ENCODE data around the gene OR5T1.

The OR5T1 gene

GRCh38 chr11:56273854-56274253 lies at the start of gene OR5T1:
Gene OR5T1, plus strand, starts transcription at chr11:56274154. Its CDS starts 1,485 bp downstream, at chr11:56275639.
- H3K9me3 Mint-ChIP-seq = peaks cover 36% of the 10 kb centered on the region
- no peaks in the 10 kb centered on the region for H3K4me1 Mint-ChIP-seq (ENCODE audit: low read depth)
- H3K27me3 Mint-ChIP-seq = no peaks in the 10 kb centered on the region
- no peak within 1 kb of the TSS for H3K4me3 Mint-ChIP-seq
- H3K27ac Mint-ChIP-seq = no peak within 1 kb of the TSS
- no peaks in the 10 kb centered on the region for H3K36me3 Mint-ChIP-seq (ENCODE audit: low read depth)
- intact Hi-C loops (cut with micrococcal nuclease) = no loop called here

- H3K9me3 Mint-ChIP-seq = peaks cover 30% of the 10 kb centered on the region
- no peak within 1 kb of the TSS for H3K27ac Mint-ChIP-seq
- H3K27me3 Mint-ChIP-seq = no peaks in the 10 kb centered on the region
- no peaks in the 10 kb centered on the region for H3K4me1 Mint-ChIP-seq (ENCODE audit: low read depth)
- no peak within 1 kb of the TSS for H3K4me3 Mint-ChIP-seq
- intact Hi-C loops (cut with micrococcal nuclease) = no loop called here
- H3K36me3 Mint-ChIP-seq (ENCODE audit: low read depth) = no peaks in the 10 kb centered on the region
These were observed 39.8 kb upstream of the OR5T1 start, which contains the start of gene OR5T2 for GRCh38 chr11:56234155-56234554. Gene OR5T2, minus strand, starts transcription at chr11:56234255. Its CDS starts 1,193 bp downstream, at chr11:56233062.

- intact Hi-C loops (cut with micrococcal nuclease) = no loop called here
- no peaks in the 10 kb centered on the region for H3K36me3 Mint-ChIP-seq (ENCODE audit: low read depth)
- no peaks in the 10 kb centered on the region for H3K4me1 Mint-ChIP-seq (ENCODE audit: low read depth)
- H3K27ac Mint-ChIP-seq = no peak within 1 kb of the TSS
- no peaks in the 10 kb centered on the region for H3K27me3 Mint-ChIP-seq
- H3K4me3 Mint-ChIP-seq = no peak within 1 kb of the TSS
- peaks cover 19% of the 10 kb centered on the region for H3K9me3 Mint-ChIP-seq
These were observed 22.0 kb upstream of the OR5T1 start, which contains the start of gene OR5T3 for GRCh38 chr11:56251954-56252353. Gene OR5T3, plus strand, starts transcription at chr11:56252254. Its CDS starts 0 bp downstream, at chr11:56252254.

GRCh38 chr11:56271092-56271491 lies 2.9 kb upstream of the OR5T1 start:
- no peaks in the 10 kb centered on the region for H3K4me1 Mint-ChIP-seq (ENCODE audit: low read depth)
- no peak overlapping the region for H3K27ac Mint-ChIP-seq
- intact Hi-C loops (cut with micrococcal nuclease) = no loop called here
- no peaks in the 10 kb centered on the region for H3K36me3 Mint-ChIP-seq (ENCODE audit: low read depth)
- peaks cover 47% of the 10 kb centered on the region for H3K9me3 Mint-ChIP-seq
- H3K4me3 Mint-ChIP-seq = no peak overlapping the region
- H3K27me3 Mint-ChIP-seq = no peaks in the 10 kb centered on the region

- Mint-ChIP-seq H3K27ac (no peak within 1 kb of the TSS), H3K36me3 (ENCODE audit: low read depth) (no peaks in the 10 kb centered on the region), H3K27me3 (no peaks in the 10 kb centered on the region), H3K4me1 (ENCODE audit: low read depth) (no peaks in the 10 kb centered on the region), H3K9me3 (peaks cover 16% of the 10 kb centered on the region), H3K4me3 (no peak within 1 kb of the TSS)
- intact Hi-C loops (cut with micrococcal nuclease) = no loop called here
These were observed 18.2 kb downstream of the OR5T1 start, which contains the start of gene OR8H1 for GRCh38 chr11:56292154-56292553. Gene OR8H1, minus strand, starts transcription at chr11:56292254. Its CDS starts 1,192 bp downstream, at chr11:56291062.

- no peaks in the 10 kb centered on the region for H3K4me1 Mint-ChIP-seq (ENCODE audit: low read depth)
- no peak overlapping the region for H3K4me3 Mint-ChIP-seq
- no peaks in the 10 kb centered on the region for H3K27me3 Mint-ChIP-seq
- peaks cover 9% of the 10 kb centered on the region for H3K9me3 Mint-ChIP-seq
- no peak overlapping the region for H3K27ac Mint-ChIP-seq
- H3K36me3 Mint-ChIP-seq (ENCODE audit: low read depth) = no peaks in the 10 kb centered on the region
- intact Hi-C loops (cut with micrococcal nuclease) = no loop called here
These were observed 22.9 kb downstream of the OR5T1 start for GRCh38 chr11:56296898-56297297.

- peaks cover 81% of the 10 kb centered on the region for H3K9me3 Mint-ChIP-seq
- no peak overlapping the region for H3K27ac Mint-ChIP-seq
- H3K27me3 Mint-ChIP-seq = no peaks in the 10 kb centered on the region
- H3K4me1 Mint-ChIP-seq (ENCODE audit: low read depth) = no peaks in the 10 kb centered on the region
- H3K4me3 Mint-ChIP-seq = no peak overlapping the region
- intact Hi-C loops (cut with micrococcal nuclease) = no loop called here
- H3K36me3 Mint-ChIP-seq (ENCODE audit: low read depth) = no peaks in the 10 kb centered on the region
These were observed 33.9 kb downstream of the OR5T1 start for GRCh38 chr11:56307836-56308235.

GRCh38 chr11:56314844-56315243 lies 40.9 kb downstream of the OR5T1 start, which contains the start of gene OR8K3:
Gene OR8K3, plus strand, starts transcription at chr11:56315144. Its CDS starts 3,163 bp downstream, at chr11:56318307.
- Mint-ChIP-seq H3K9me3 (peaks cover 17% of the 10 kb centered on the region), H3K27ac (no peak within 1 kb of the TSS), H3K4me3 (no peak within 1 kb of the TSS), H3K27me3 (no peaks in the 10 kb centered on the region), H3K4me1 (ENCODE audit: low read depth) (no peaks in the 10 kb centered on the region), H3K36me3 (ENCODE audit: low read depth) (no peaks in the 10 kb centered on the region)
- intact Hi-C loops (cut with micrococcal nuclease) = no loop called here
